GM12873 (cell line): ENCODE results near the gene PASK.

Experiments
- TF ChIP-seq, protein P1 (sequence below): IDR thresholded peaks from 2 replicates; pipeline ENCODE4 v1.5.1; 2012; ENCODE audit warnings: low read depth, mild to moderate bottlenecking, moderate library complexity, low read length, control low read depth; ENCODE audit not compliant: insufficient read depth; ENCODE audit errors: missing control alignments

PASK gene

GRCh38 chr2:241095594-241096290 is 53.5 kb downstream of the PASK start:
- TF ChIP-seq, protein P1, sequence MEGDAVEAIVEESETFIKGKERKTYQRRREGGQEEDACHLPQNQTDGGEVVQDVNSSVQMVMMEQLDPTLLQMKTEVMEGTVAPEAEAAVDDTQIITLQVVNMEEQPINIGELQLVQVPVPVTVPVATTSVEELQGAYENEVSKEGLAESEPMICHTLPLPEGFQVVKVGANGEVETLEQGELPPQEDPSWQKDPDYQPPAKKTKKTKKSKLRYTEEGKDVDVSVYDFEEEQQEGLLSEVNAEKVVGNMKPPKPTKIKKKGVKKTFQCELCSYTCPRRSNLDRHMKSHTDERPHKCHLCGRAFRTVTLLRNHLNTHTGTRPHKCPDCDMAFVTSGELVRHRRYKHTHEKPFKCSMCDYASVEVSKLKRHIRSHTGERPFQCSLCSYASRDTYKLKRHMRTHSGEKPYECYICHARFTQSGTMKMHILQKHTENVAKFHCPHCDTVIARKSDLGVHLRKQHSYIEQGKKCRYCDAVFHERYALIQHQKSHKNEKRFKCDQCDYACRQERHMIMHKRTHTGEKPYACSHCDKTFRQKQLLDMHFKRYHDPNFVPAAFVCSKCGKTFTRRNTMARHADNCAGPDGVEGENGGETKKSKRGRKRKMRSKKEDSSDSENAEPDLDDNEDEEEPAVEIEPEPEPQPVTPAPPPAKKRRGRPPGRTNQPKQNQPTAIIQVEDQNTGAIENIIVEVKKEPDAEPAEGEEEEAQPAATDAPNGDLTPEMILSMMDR, result no peak

- TF ChIP-seq, protein P1, result no peak
Observed at GRCh38 chr2:241094924-241095420, 54.3 kb downstream of the PASK start.

GRCh38 chr2:241094172-241094571 is 55.1 kb downstream of the PASK start:
- TF ChIP-seq, protein P1, result no peak

DNA sequence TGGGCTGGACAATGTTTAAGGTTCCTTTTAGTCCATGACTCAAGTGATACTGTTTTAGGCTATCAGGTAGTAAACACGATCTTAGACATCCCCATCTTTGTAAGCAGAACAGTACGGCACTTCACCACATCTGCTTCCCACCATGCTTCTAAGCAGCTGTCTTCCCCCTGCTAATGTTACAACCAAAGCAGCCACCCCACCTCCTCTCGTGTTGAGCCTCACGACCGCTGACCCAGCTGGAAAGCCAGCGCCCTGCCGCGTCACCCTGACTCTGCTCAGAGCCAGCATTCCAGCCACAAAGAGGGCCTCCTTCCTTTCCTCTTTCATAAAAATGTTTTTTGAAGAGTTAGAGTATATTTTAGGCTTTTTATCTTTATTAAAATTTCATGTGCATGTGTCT is 56.6 kb downstream of the PASK start:
- TF ChIP-seq, protein P1, result no peak

- TF ChIP-seq, protein P1, result no peak
Observed at GRCh38 chr2:241091734-241092445, 57.4 kb downstream of the PASK start.

DNA sequence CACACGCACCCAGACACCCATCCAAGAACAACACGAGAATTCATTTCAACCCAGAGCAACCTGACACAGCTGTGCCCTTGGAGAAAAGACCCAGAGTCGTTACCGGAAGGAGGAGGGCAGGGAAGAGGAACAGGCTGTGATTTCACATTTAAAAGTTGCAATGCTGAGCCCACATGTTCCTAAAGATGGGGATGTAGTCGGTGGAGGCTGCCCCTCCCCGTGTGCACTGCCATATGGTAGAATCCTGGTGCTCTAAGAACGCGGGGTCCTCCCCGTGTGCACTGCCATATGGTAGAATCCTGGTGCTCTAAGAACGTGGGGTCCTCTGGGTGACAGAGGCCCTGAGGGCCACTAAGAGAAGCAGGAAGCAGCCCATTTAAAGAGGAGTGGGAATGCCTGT is 58.1 kb downstream of the PASK start:
- TF ChIP-seq, protein P1, result no peak

DNA sequence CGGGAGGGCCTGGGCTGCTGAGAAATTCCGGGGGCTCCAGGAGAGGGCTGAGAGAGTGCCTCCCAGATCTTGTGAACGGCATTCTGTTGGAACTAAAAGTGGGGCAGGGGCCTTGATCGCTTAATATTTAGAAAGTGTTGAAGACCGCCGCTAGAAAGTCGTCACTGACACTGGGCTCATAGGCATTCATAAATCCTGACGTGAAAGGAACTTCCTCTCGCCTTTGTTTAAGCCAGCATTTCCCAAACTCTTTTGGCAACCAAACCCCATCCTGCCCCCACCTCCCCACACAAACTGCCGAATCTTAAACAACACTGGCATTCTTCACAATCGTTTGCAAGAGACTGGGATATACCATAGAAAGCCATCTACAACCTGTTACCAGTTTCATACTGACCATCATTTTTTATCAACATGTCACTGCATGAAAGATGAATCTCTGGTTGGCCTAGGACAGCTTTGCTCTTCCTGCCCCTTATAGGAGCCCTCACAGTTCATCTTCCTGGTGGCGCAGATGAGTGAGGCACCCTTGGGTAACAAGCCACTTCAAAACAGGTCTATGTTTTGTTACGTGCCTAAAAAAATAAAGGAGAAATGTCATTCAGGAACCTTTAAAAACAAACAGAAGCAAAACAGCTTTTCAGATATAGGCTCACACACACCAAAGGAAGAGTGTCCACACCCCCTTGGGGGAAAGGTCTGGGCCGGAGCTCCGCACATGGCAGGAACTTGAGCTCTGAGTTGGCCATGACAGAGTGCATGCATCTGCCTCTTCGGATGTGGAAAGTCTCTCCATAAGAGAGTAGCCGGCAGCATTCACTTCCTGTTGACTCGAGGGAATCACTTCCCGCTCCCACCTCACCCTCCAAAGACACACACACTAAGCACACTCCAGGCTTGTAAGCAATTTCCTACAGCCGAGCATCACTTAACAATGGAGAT is 60.2 kb downstream of the PASK start:
- TF ChIP-seq, protein P1, result no peak
